Measurements from ENCODE around the gene PPP4R2. TPM values are rescaled to one million over a fixed set of nuclear protein-coding genes. Genes with fewer than 3 reads are reported as not detected.
A peak's percentile ranks its signal among the peaks of the same experiment; 100 is the strongest.

The PPP4R2 gene
- total RNA-seq, 3 donors from 2014 or later (not counting 1 experiment from before 2014, with no cell fraction given): 50.4 to 72.8 (median 60.1) TPM

DNA sequence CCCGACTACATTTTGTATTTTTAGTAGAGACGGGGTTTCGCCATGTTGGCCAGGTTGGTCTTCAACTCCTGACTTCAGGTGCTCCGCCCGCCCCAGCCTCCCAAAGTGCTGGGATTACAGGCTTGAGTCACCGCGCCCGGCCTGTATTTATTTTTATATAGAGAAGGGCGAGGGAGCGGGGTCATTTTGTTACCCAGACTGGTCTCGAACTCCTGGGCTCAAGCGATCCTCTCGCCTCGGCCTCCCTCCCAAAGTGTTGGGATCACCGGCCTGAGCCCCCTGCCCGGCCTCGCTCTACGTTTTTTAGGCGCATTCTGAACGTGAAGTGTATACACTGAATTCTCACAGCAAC, 514 bp upstream of the PPP4R2 start:
- H3K36me3 Mint-ChIP-seq: no peaks in the 10 kb centered on the region
- intact Hi-C loops (cut with micrococcal nuclease): loop anchor here (10.0 kb wide), 2 partner anchors 59 to 551 kb away; partner anchors contain the start of gene RYBP
- peaks cover 29 to 33% of the 10 kb centered on the region in 2 donors for H3K4me1 Mint-ChIP-seq
- H3K9me3 ChIP-seq (ENCODE audit: control insufficient read depth, insufficient read depth, low read length): no peaks in the 10 kb centered on the region
- H3K27ac Mint-ChIP-seq: peak overlapping the region; percentile 91 to 95
- peak overlapping the region; percentile 97 for H3K4me3 ChIP-seq (ENCODE audit: low read length)
- DNase-seq (no peak), ATAC-seq (no peak)
- TF ChIP-seq, protein P1, sequence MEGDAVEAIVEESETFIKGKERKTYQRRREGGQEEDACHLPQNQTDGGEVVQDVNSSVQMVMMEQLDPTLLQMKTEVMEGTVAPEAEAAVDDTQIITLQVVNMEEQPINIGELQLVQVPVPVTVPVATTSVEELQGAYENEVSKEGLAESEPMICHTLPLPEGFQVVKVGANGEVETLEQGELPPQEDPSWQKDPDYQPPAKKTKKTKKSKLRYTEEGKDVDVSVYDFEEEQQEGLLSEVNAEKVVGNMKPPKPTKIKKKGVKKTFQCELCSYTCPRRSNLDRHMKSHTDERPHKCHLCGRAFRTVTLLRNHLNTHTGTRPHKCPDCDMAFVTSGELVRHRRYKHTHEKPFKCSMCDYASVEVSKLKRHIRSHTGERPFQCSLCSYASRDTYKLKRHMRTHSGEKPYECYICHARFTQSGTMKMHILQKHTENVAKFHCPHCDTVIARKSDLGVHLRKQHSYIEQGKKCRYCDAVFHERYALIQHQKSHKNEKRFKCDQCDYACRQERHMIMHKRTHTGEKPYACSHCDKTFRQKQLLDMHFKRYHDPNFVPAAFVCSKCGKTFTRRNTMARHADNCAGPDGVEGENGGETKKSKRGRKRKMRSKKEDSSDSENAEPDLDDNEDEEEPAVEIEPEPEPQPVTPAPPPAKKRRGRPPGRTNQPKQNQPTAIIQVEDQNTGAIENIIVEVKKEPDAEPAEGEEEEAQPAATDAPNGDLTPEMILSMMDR (IDR thresholded peaks at IDR 0.05): no peak
- no peaks in the 10 kb centered on the region for H3K27me3 ChIP-seq (ENCODE audit: control insufficient read depth, insufficient read depth, low read length)
- H3K27me3 Mint-ChIP-seq (ENCODE audit: low read depth in 2 of 2): no peaks in the 10 kb centered on the region
- H3K27ac ChIP-seq (ENCODE audit: low read length): peak overlapping the region; percentile 97
- H3K4me1 ChIP-seq (ENCODE audit: control insufficient read depth, insufficient read depth, low read length): peaks cover 17% of the 10 kb centered on the region
- H3K36me3 ChIP-seq (ENCODE audit: control insufficient read depth, insufficient read depth, low read length): peaks cover 11% of the 10 kb centered on the region
- no peaks in the 10 kb centered on the region for H3K9me3 Mint-ChIP-seq
- WGBS (ENCODE audit: insufficient coverage): 94% methylated on average over 20 of the region's 20 CpGs
- peak overlapping the region; percentile 88 for H3K4me3 Mint-ChIP-seq

DNA sequence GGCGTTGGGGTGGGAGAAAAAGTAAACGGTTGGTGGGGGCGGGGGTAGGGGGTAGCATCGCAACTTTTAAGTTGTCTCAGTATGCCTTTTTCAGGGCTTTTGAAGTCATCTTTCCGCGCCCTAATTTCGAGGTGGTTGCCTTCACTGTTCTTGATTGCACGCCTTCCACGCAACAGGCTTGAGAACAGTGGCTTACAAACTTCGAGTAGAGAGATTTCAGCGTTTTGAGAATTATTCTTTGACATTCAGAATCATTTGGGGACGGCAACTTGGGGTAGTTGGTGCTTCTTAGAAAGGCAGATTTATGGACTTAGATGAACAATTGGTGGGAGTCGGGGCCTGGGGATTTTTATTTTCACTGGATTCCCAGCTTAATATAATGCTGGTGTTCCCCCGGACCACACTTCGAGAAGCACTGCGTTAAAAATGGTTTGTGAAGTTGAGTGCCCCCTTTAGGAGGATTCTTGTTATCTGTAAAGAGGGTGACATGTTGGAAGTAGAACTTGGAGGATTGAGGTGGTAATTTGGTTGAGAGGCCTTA, 880 bp downstream of the PPP4R2 start:
- Mint-ChIP-seq H3K9me3 (no peaks in the 10 kb centered on the region), H3K4me1 (peaks cover 40 to 42% of the 10 kb centered on the region in 2 donors), H3K27ac (peak overlapping the region; percentile 91 to 95), H3K36me3 (no peaks in the 10 kb centered on the region), H3K4me3 (peak overlapping the region; percentile 88), H3K27me3 (ENCODE audit: low read depth in 2 of 2) (no peaks in the 10 kb centered on the region)
- under 1% methylated on average over 16 of the region's 16 CpGs for WGBS (ENCODE audit: insufficient coverage)
- Histone ChIP-seq H3K36me3 (ENCODE audit: control insufficient read depth, insufficient read depth, low read length) (peaks cover 16% of the 10 kb centered on the region), H3K4me1 (ENCODE audit: control insufficient read depth, insufficient read depth, low read length) (peaks cover 19% of the 10 kb centered on the region), H3K27ac (ENCODE audit: low read length) (peak overlapping the region; percentile 97), H3K9me3 (ENCODE audit: control insufficient read depth, insufficient read depth, low read length) (no peaks in the 10 kb centered on the region), H3K4me3 (ENCODE audit: low read length) (peak overlapping the region; percentile 97), H3K27me3 (ENCODE audit: control insufficient read depth, insufficient read depth, low read length) (no peaks in the 10 kb centered on the region)
- DNase-seq (peak in 1 of 2 donors; percentile 77), ATAC-seq (peak; percentile 17 to 35 (median 24))
- intact Hi-C loops (cut with micrococcal nuclease): loop anchor here (10.0 kb wide), 2 partner anchors 57 to 553 kb away; partner anchors contain the start of gene RYBP
- TF ChIP-seq, protein P1 (IDR thresholded peaks at IDR 0.05): peak; percentile 46

DNA sequence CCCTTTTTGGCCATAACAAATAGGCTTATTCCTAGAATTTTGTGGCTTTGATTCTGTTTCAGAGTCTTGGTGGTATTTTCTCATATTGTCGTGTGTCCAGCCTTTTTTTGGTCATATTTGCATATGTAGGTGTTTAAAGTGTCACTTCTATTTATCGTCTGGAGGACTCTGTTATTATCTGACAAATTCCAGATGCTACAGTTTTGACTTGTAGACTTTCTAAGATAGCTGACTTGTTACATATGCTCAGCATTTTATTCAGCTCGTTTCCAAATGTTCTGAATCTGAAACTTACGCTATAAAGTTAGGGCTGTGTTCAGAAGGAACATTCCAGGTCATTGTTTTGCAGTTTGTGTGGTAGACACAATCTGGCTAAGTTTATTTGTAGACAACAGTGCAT, 1.9 kb downstream of the PPP4R2 start:
- intact Hi-C loops (cut with micrococcal nuclease): loop anchor here (10.0 kb wide), 2 partner anchors 56 to 554 kb away; partner anchors contain the start of gene RYBP
- H3K36me3 ChIP-seq (ENCODE audit: control insufficient read depth, insufficient read depth, low read length): peaks cover 16% of the 10 kb centered on the region
- H3K27ac Mint-ChIP-seq: peak overlapping the region; percentile 86 to 95
- no peak for DNase-seq
- WGBS (ENCODE audit: insufficient coverage): 50% methylated on average over 4 of the region's 4 CpGs
- H3K36me3 Mint-ChIP-seq: no peaks in the 10 kb centered on the region
- no peaks in the 10 kb centered on the region for H3K9me3 ChIP-seq (ENCODE audit: control insufficient read depth, insufficient read depth, low read length)
- H3K4me3 Mint-ChIP-seq: peak overlapping the region; percentile 67
- H3K4me1 ChIP-seq (ENCODE audit: control insufficient read depth, insufficient read depth, low read length): peaks cover 19% of the 10 kb centered on the region
- no peak overlapping the region for H3K4me3 ChIP-seq (ENCODE audit: low read length)
- H3K27me3 ChIP-seq (ENCODE audit: control insufficient read depth, insufficient read depth, low read length): no peaks in the 10 kb centered on the region
- peaks cover 47 to 50% of the 10 kb centered on the region in 2 donors for H3K4me1 Mint-ChIP-seq
- no peak for ATAC-seq
- no peaks in the 10 kb centered on the region for H3K9me3 Mint-ChIP-seq
- no peak overlapping the region for H3K27ac ChIP-seq (ENCODE audit: low read length)
- TF ChIP-seq, protein P1 (IDR thresholded peaks at IDR 0.05): no peak
- no peaks in the 10 kb centered on the region for H3K27me3 Mint-ChIP-seq (ENCODE audit: low read depth in 2 of 2)

Data from natural killer cell (primary cell).